Left colon (tissue), 2 donors: ENCODE measurements around the gene FBXO15. TPM values are rescaled to one million over a fixed set of nuclear protein-coding genes. Genes with fewer than 3 reads are reported as not detected.

ENCODE experiments used
- ATAC-seq: fragments of 200-7000 bp; cut with Tn5 transposase; one replicate; pipeline ENCODE4 v1.9.1; 2020; ENCODE audit warnings: mild to moderate bottlenecking, moderate library complexity
- DNase-seq, 2 donors: peaks; one replicate each; pipeline ENCODE4 v3.0.0-alpha.2; 2020
- intact Hi-C, 2 donors: fragments of 100-400 bp; cut with DNase I in 1 of 2; cut with micrococcal nuclease in 1 of 2; formaldehyde crosslinking; loops; one replicate each; pipeline versions ENCODE4 v1.11.2 to v1.14.0; 2022; cut with DNase I, micrococcal nuclease
- total RNA-seq, 2 donors: library from RNA; stranded (reverse); fragmentation: NEBNext Ultra II Directional; extraction: Animal tissue kit (Norgen Biotek cat#: 25700); gene quantifications; one replicate each; pipeline ENCODE4 v1.2.1, GENCODE V29; 2021
- donor health status: DM: no; HTN: no; CAD: no.
- donor health status: DM: yes; HTN: yes; CAD: no.

Gene FBXO15
- total RNA-seq, 2 donors from 2014 or later: 0.42 TPM; not detected in 1

GRCh38 chr18:74126684-74127655, 20.7 kb downstream of the FBXO15 start:
- no peak for DNase-seq
- intact Hi-C loops: no loop called here
- no peak for ATAC-seq

- ATAC-seq (no peak), DNase-seq (no peak)
- intact Hi-C loops: no loop called here
Observed at GRCh38 chr18:74124642-74125041, 23.0 kb downstream of the FBXO15 start.

GRCh38 chr18:74123200-74123599, 24.4 kb downstream of the FBXO15 start:
- no peak for ATAC-seq
- intact Hi-C loops: no loop called here
- DNase-seq: no peak

- DNase-seq (peak in 1 of 2 donors; percentile 29), ATAC-seq (peak; percentile 52)
- intact Hi-C loops: no loop called here
Observed at GRCh38 chr18:74116633-74117554, 30.7 kb downstream of the FBXO15 start.

GRCh38 chr18:74115046-74115445, 32.6 kb downstream of the FBXO15 start:
- no peak for DNase-seq
- intact Hi-C loops: no loop called here
- ATAC-seq: no peak

DNA sequence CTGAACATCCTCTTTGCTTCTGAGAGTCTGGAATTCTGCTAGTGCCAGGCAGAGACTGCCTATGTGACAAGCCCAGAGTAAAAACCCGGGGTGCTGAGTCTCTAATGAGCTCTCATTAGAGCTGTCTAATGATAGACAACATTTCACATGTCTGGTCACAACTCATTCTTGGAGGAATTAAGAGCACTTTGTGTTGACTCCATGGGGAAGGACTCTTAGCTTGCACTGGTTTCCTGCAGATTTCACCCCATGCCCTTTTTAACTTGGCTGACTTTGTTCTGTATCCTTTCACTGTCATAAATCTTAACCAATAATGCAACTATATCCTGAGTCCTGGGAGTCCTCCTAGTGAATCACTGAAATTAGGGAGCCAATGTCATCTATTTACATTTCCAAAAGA, 33.5 kb downstream of the FBXO15 start:
- no peak for DNase-seq
- ATAC-seq: no peak
- intact Hi-C loops: no loop called here

- intact Hi-C loops: no loop called here
- DNase-seq (no peak), ATAC-seq (no peak)
Observed at GRCh38 chr18:74113711-74114110, 33.9 kb downstream of the FBXO15 start.

DNA sequence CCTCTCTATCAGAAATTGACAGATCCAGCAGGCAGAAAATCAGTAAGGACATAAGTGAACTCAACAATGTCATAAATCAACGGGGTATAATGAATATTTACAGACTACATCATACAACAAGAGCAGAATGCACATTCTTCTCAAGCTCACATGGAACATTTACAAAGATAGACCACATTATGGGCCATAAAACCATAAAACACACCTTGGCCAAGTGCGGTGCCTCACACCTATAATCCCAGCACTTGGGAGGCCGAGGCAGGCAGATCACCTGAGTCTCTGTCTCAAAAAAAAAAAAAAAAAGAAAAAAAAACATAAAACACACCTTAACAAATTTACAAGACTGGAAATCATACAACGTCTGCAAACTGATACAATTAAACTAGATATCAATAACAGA, 36.7 kb downstream of the FBXO15 start:
- ATAC-seq (peak; percentile 99), DNase-seq (peak; percentile 29 to 49)
- intact Hi-C loops: no loop called here

GRCh38 chr18:74110149-74110548, 37.5 kb downstream of the FBXO15 start:
- no peak for DNase-seq
- intact Hi-C loops: no loop called here
- ATAC-seq: no peak

- intact Hi-C loops: no loop called here
- no peak for ATAC-seq
Observed at GRCh38 chr18:74108460-74108859, 39.2 kb downstream of the FBXO15 start.

DNA sequence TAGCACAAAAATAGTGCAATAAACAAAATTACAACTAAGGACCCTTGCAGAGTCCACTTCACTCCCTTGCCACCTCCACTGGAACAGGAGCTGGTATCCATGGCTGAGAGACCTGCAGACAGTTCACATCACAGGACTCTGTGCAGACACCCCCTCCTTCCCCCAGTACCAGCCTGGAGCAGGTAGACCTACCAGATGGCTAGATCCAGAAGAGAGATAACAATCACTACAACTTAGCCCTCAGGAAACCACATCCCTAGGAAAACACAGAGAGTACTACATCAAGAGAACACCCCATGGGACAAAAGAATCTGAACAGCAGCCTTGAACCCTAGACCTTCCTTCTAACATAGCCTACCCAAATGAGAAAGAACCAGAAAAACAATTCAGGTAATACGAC, 49.8 kb downstream of the FBXO15 start:
- intact Hi-C loops: no loop called here
- DNase-seq (no peak), ATAC-seq (no peak)

More at GRCh38 chr18:74108460-74108859, 39.2 kb downstream of the FBXO15 start:
- no peak for DNase-seq

GRCh38 chr18:74092922-74093321, 54.7 kb downstream of the FBXO15 start:
- DNase-seq: no peak
- ATAC-seq: no peak
- intact Hi-C loops: no loop called here

- no peak for DNase-seq
- intact Hi-C loops: no loop called here
- ATAC-seq: no peak
Observed at GRCh38 chr18:74084184-74084855, 63.3 kb downstream of the FBXO15 start.

- no peak for ATAC-seq
- intact Hi-C loops: no loop called here
- DNase-seq: no peak
Observed at GRCh38 chr18:74083557-74083952, 64.1 kb downstream of the FBXO15 start.

GRCh38 chr18:74082742-74083556, 64.7 kb downstream of the FBXO15 start:
- no peak for ATAC-seq
- intact Hi-C loops: no loop called here
- no peak for DNase-seq

- peak; percentile 100 for ATAC-seq
Observed at GRCh38 chr18:74081966-74082741, 65.5 kb downstream of the FBXO15 start.

GRCh38 chr18:74078257-74078656, 69.4 kb downstream of the FBXO15 start:
- intact Hi-C loops: no loop called here
- no peak for DNase-seq
- ATAC-seq: no peak

More at GRCh38 chr18:74081966-74082741, 65.5 kb downstream of the FBXO15 start:
- peak; percentile 58 to 71 for DNase-seq
- intact Hi-C loops: no loop called here
